Measurements from ENCODE around the gene CDC42BPG. TPM values are rescaled to one million over a fixed set of nuclear protein-coding genes. Genes with fewer than 3 reads are reported as not detected.

The CDC42BPG gene
- total and polyA plus RNA-seq, 9 of the 15 experiments (the other 6 are each of a cell fraction or from before 2014, with no cell fraction given): 0.04 to 8.8 (median 2.1) TPM

- TF ChIP-seq RB1 (IDR thresholded peaks at IDR 0.05; ENCODE audit: low read depth): peak; percentile 73
- TF ChIP-seq DPF2 (IDR thresholded peaks at IDR 0.05): peak; percentile 53
- TF ChIP-seq GABPA (tag; conservative IDR thresholded peaks at IDR 0.05; ENCODE audit: low read depth): peak; percentile 71
- TF ChIP-seq ELF4 (CRISPR knock-in tag; IDR thresholded peaks at IDR 0.05): 0 out of 2 replicates have a peak, but pooled peaks have one; percentile 44
- peak; percentile 65 for TF ChIP-seq MGA (IDR thresholded peaks at IDR 0.05)
- no peak for TF ChIP-seq NCOA6 (IDR thresholded peaks at IDR 0.05)
- peak in 1 of 2 experiments; percentile 83; a peak in 1 of 4 replicates for TF ChIP-seq SRF (CRISPR knock-in tag; IDR thresholded peaks at IDR 0.05)
- peak; percentile 85; the same call in 1 of the 2 replicates for TF ChIP-seq GTF2E2 (tag; IDR thresholded peaks at IDR 0.05)
- peak; percentile 72 for TF ChIP-seq L3MBTL2 (IDR thresholded peaks at IDR 0.05)
- peak; percentile 76 for TF ChIP-seq CTBP1 (IDR thresholded peaks at IDR 0.05; ENCODE audit: borderline replicate concordance)
- 0 out of 2 replicates have a peak, but pooled peaks have one; percentile 36 for TF ChIP-seq CBX1 (IDR thresholded peaks at IDR 0.05; ENCODE audit: low read depth)
- peak; percentile 63 for TF ChIP-seq ZBTB2 (IDR thresholded peaks at IDR 0.05)
- TF ChIP-seq SRSF9 (IDR thresholded peaks at IDR 0.05; ENCODE audit: borderline replicate concordance, low read depth, low read length): no peak
- TF ChIP-seq NONO (IDR thresholded peaks at IDR 0.05; ENCODE audit: low read depth in 2 of 2, low read length in 1 of 2): peak; percentile 17 to 99
- peak; percentile 86 for TF ChIP-seq MXD1 (CRISPR knock-in tag; IDR thresholded peaks at IDR 0.05; ENCODE audit: borderline replicate concordance, poor library complexity, severe bottlenecking)
These were observed 34.2 kb upstream of the CDC42BPG start, which contains the start of gene EHD1 (continued) for GRCh38 chr11:64878494-64879243.

Measured in K562 (cell line).